GM13977 (cell line): ENCODE results near the gene AFAP1.

Experiments
- DNase-seq: peaks from one replicate; pipeline ENCODE4 v3.0.0; 2012; ENCODE audit warnings: low spot score
- in situ Hi-C: fragments of 300-500 bp; cut with MboI; formaldehyde crosslinking; loops from one replicate; pipeline ENCODE4 v1.12.0; 2022; ENCODE audit warnings: low sequenced_read_pairs, low pct_unique_long_range_greater_than_20kb, mixed read lengths, inconsistent platforms; ENCODE audit not compliant: unreplicated experiment
- TF ChIP-seq, protein P1 (sequence below): IDR thresholded peaks from 2 replicates; pipeline ENCODE4 v1.5.1; 2012; ENCODE audit warnings: mild to moderate bottlenecking, control low read depth; ENCODE audit not compliant: insufficient read depth; ENCODE audit errors: extremely low read depth, missing control alignments

The AFAP1 gene

DNA sequence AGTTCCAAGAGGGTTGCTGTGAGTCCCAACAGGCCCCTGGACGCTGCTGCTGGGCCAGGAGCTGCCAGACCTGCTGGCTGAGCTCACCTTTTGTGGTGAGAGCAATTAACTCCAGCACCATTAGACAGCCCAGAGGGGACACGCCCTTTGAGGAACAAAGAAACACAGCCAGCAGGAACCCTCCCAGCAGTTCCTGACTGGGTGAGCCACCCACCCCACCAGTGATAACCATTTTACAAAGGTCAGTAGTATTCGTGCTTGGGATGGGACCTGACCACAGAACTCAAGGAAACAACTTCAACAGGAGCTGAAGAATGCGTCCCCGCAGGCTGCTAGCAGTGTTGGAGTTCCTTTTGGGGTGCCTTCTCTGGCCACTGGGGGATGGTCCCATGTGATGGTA lies 38.8 kb upstream of the AFAP1 start:
- TF ChIP-seq, protein P1, sequence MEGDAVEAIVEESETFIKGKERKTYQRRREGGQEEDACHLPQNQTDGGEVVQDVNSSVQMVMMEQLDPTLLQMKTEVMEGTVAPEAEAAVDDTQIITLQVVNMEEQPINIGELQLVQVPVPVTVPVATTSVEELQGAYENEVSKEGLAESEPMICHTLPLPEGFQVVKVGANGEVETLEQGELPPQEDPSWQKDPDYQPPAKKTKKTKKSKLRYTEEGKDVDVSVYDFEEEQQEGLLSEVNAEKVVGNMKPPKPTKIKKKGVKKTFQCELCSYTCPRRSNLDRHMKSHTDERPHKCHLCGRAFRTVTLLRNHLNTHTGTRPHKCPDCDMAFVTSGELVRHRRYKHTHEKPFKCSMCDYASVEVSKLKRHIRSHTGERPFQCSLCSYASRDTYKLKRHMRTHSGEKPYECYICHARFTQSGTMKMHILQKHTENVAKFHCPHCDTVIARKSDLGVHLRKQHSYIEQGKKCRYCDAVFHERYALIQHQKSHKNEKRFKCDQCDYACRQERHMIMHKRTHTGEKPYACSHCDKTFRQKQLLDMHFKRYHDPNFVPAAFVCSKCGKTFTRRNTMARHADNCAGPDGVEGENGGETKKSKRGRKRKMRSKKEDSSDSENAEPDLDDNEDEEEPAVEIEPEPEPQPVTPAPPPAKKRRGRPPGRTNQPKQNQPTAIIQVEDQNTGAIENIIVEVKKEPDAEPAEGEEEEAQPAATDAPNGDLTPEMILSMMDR: no peak
- in situ Hi-C loops: no loop called here
- no peak for DNase-seq

DNA sequence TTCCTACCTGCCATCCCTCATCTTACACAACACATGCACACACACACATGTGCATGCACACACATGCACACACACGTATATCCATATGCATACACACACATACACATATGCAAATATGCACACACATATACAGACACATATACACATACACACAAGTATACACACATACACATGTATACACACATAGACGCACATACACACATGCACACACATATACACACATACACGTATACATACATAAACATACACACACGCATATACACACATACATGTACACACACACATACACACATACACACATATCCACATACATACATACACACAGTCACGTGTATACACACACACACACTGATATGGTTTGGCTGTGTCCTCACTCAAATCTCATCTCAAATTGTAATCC lies 37.0 kb upstream of the AFAP1 start:
- in situ Hi-C loops: no loop called here
- TF ChIP-seq, protein P1: no peak
- no peak for DNase-seq

GRCh38 chr4:7976025-7976424 lies 36.4 kb upstream of the AFAP1 start:
- no peak for DNase-seq
- TF ChIP-seq, protein P1: no peak
- in situ Hi-C loops: no loop called here

DNA sequence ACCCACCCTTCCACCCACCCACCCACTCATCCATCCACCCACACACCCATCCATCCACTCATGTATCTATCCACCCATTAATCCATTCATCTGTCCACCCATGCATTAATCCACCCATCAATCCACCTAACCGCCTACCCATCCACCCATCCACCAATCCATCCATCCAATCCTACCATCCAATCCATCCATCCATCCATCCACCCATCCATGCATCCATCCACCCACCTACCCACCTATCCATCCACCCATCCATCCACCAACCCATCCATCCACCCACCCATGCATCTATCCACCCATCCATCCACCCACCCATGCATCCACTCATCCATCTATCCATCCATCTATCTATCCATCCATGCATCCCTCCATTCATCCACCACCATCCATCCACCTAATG lies 34.8 kb upstream of the AFAP1 start:
- TF ChIP-seq, protein P1: no peak
- in situ Hi-C loops: no loop called here
- no peak for DNase-seq

- DNase-seq: no peak
- TF ChIP-seq, protein P1: no peak
- in situ Hi-C loops: no loop called here
Measured at GRCh38 chr4:7973545-7973981, 33.9 kb upstream of the AFAP1 start.

- TF ChIP-seq, protein P1: no peak
- DNase-seq: no peak
- in situ Hi-C loops: no loop called here
Measured at GRCh38 chr4:7971881-7972500, 32.3 kb upstream of the AFAP1 start.
